SK-MEL-5 (cell line): ENCODE measurements around the gene TBC1D21. TPM values are rescaled to one million over a fixed set of nuclear protein-coding genes. Genes with fewer than 3 reads are reported as not detected.

ENCODE experiments used
- DNase-seq: peaks from one replicate; pipeline ENCODE4 v3.0.0-alpha.2; 2016; ENCODE audit warnings: low read depth, low spot score
- in situ Hi-C: cut with HindIII; loops from 2 replicates; pipeline ENCODE4 v1.10.0; 2016; ENCODE audit warnings: low sequenced_read_pairs, high pct_unique_total_duplicates, low pct_unique_long_range_greater_than_20kb
- total RNA-seq: library from RNA; depleted of rRNA; stranded (reverse); fragments of >200 nt; shearing (Covaris generic); gene quantifications from 2 replicates; pipeline ENCODE4 v1.2.3, GENCODE V29; 2014

The TBC1D21 gene
- total RNA-seq, 1 experiment from 2014 or later: not detected

- in situ Hi-C loops: no loop called here
- no peak for DNase-seq
Measured at GRCh38 chr15:73882761-73883419, 9.5 kb downstream of the TBC1D21 start.

- in situ Hi-C loops: no loop called here
- no peak for DNase-seq
Measured at GRCh38 chr15:73884159-73884558, 10.8 kb downstream of the TBC1D21 start.

GRCh38 chr15:73885954-73886700, 12.8 kb downstream of the TBC1D21 start:
- in situ Hi-C loops: no loop called here
- DNase-seq: no peak

GRCh38 chr15:73886717-73887345, 13.5 kb downstream of the TBC1D21 start:
- in situ Hi-C loops: no loop called here
- DNase-seq: no peak

GRCh38 chr15:73887481-73887880, 14.1 kb downstream of the TBC1D21 start:
- in situ Hi-C loops: no loop called here
- DNase-seq: no peak

GRCh38 chr15:73888224-73889041, 15.1 kb downstream of the TBC1D21 start:
- in situ Hi-C loops: no loop called here
- DNase-seq: no peak

- in situ Hi-C loops: no loop called here
- DNase-seq: no peak
Measured at GRCh38 chr15:73889053-73889761, 15.8 kb downstream of the TBC1D21 start.

GRCh38 chr15:73889762-73890124, 16.4 kb downstream of the TBC1D21 start:
- DNase-seq: no peak
- in situ Hi-C loops: no loop called here

- DNase-seq: no peak
- in situ Hi-C loops: no loop called here
Measured at GRCh38 chr15:73891328-73892315, 18.3 kb downstream of the TBC1D21 start.

GRCh38 chr15:73892446-73893226, 19.3 kb downstream of the TBC1D21 start:
- DNase-seq: no peak
- in situ Hi-C loops: no loop called here

GRCh38 chr15:73894133-73894814, 20.9 kb downstream of the TBC1D21 start:
- DNase-seq: no peak
- in situ Hi-C loops: no loop called here

GRCh38 chr15:73897441-73898261, 24.3 kb downstream of the TBC1D21 start:
- in situ Hi-C loops: no loop called here
- DNase-seq: peak; percentile 74

GRCh38 chr15:73899197-73900094, 26.1 kb downstream of the TBC1D21 start:
- in situ Hi-C loops: no loop called here
- DNase-seq: no peak
